ENCODE measurements around the gene PEX1.
"Not testable (repeated sequence)": the region's sequence is repeated elsewhere in the genome, so short reads cannot be mapped to it uniquely, and the experiment has no call there.

PEX1 gene

DNA sequence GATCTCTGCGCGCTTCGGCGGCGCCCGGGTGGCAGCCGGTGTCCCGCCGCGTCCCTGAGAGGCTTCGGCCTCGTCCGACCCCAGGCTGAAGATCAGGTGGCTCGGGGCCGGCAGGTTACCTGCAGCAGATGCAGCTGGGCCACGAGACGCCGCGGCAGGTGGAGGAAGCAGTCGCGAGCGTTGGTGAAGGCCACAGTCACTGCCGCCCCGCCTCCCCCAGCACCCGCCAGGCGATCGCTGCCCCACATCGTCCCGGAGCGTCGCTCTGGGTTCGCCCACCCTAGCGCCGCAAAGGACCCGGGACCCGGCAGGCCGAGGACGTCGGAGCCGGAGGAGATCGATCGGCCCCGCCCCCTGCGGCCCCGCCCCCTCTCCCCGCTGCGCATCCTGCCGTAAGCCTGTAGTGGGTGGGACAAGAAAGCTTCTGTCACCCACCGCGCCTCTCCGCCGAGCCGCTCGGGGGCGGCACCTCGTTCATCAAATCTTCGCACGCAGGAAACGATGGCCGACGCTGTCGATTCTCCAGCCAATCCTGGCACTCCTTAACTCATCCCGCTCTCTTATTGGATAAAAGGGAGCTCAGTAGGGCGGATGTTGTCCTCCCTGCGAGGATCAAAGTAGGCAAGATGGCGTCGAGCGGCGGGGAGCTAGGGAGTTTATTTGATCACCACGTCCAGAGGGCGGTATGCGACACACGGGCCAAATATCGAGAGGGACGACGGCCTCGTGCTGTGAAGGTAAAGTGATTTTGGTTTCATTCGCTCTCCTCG lies at the start of gene PEX1, which contains the start of gene RBM48:
TSS of gene PEX1 (minus strand) at position 333 of the 770 bp plus-strand sequence. CDS start at position 248, 85 bp downstream.
TSS of gene RBM48 (plus strand) at position 608 of the 770 bp plus-strand sequence. CDS start at position 627, 19 bp downstream.
- FAIRE-seq, result peak; percentile 96

DNA sequence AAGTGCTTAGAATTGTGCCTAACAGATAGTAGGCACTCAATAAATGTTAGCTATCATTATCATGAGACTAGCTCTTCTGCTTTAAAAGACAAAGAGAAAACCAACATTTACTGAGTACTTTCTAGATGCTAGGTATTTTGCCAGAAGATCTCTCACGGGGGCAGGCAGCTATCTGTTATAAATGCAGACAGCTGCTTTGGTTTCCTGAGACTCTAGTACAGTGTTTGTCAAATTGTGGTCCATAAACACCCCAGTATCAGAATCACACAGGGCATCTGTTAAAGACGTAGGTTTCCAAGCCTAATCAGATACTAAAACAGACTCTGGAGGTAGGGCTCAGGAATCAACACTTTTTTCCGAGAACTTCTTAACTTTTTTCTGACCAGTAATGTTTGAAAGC lies 48.0 kb upstream of the PEX1 start:
- no peak for FAIRE-seq

DNA sequence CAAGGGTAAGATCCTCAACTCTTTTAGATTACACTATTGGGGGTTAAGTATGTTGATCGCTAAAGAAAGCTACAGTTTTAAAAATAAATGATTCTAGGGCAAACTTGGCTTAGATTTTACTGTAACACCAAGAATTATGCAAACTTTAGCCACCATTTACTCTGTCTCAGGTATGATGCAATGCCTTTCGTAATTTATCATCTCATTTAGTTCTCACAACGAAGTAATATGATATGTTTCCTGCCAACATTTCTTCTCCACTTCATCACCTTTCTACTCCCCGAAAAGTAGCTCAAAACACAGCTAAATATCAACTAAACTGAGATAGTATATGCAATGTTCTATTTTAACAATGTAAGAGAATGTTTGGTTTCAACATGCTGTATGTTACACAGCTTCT lies 40.8 kb upstream of the PEX1 start:
- FAIRE-seq, result no peak

DNA sequence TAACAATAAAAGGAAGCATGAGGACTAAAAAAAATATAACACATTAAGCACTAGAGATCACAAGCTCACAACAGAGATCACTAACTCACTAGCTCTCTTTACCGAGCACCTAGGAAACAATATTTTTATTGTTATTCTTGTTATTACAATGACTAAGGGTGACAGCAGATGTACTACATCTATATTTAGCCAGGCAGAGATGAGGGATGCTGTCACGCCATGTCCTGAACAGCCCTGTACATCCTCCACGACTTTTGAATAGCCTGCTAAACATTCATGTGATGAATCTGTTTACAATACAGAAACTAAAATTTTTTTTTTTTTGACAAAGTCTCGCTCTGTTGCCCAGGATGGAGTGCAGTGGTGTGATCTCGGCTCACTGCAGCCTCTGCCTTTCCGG lies 39.1 kb upstream of the PEX1 start:
- FAIRE-seq, result no peak

DNA sequence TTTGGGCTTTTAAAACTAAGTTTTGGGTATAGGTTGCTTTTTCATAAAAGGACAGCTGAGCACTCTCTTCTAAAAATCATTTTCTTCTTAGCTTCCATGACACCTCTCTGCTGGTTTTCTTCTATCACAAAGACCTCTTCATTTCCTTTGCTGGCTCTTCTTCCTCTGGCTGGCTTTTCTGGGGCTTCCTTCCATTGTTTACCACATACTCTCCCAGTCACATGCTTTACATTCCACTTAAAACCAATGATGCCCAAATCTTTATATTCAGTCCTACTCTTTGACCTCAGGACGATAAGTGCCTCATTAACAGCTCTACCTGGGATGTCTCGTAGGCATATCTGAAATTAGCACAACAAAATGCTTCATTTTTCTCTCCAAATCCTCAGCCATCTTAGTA lies 35.0 kb upstream of the PEX1 start:
- FAIRE-seq, result no peak

DNA sequence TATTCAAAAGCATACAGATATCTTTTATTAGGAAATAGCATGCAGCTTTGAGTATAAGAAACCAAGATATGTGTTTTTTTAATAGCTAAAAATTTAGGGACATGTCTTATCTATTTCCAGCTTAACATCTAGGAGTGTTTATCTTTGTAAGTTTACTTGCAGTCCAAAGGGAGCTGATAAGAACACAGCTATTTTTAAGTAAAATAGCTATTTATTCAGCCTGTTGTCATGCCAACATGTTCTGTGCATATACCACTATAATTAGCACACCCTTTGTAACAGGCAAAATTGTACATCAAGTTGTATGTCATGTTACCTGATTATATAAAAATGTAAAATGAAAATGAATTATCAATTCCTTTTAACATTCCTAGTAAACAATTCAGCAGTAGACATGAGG lies 32.3 kb upstream of the PEX1 start:
- no peak for FAIRE-seq

DNA sequence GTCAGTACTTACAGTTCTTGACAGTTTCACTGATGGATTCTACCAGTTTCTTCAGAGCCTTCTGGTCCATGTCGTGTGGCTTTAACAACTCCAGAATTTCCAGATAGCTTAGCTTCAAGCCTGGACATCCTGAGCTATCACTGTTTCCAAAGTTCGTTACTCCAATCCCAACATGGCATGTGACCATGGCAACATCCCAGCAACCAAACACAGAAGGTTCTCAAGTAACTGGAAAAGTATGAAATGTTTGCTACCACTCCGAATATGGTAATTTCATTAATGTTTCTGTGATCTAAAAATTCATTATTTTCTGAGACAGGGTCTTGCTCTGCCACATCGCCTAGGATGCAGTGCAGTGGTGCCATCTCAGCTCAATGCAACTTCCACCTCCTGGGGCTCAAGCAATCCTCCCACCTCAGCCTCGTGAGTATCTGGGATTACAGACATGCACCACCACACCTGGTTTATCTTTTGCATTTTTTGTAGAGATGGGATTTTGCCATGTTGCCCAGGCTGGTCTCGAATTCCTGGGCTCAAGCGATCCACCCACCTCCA lies 29.6 kb upstream of the PEX1 start:
- no peak for FAIRE-seq

DNA sequence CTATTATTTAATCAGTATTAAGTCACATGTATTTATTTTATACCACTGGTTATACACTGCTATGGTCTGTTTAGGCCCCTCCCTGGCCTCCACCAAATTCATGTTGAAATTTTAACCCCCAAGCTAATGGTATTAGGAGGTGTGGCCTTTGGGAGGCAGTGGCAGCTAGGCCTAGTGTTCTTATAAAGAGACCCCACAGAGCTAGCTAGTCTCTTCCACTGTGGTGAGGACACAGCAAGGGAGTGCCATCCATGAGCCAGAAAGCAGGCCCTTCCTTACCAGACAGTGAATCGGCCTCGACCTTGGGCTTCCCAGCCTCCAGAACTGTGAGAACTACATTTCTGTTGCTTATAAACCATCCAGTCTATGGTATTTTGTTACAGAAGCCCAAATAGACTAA lies 28.9 kb upstream of the PEX1 start:
- FAIRE-seq, result no peak

DNA sequence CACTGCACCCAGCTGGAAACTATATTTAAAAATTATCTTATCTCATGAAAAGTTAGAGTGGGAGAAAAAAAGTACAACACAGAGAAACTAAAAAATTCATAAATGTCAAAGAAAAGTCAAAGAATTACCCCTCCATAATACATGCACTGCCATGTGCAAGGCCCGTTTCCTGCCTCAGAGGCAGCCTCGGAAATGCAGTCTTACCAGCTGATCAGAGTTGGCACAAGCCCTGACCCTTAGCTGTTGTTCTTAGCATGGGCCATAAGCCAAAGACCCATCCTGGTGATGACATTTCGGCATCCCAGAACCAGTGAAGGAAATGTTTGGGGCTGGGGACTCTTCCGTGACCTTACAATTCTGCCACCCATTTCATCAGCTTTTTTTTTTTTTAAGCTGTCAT lies 21.9 kb upstream of the PEX1 start:
- FAIRE-seq, result no peak

DNA sequence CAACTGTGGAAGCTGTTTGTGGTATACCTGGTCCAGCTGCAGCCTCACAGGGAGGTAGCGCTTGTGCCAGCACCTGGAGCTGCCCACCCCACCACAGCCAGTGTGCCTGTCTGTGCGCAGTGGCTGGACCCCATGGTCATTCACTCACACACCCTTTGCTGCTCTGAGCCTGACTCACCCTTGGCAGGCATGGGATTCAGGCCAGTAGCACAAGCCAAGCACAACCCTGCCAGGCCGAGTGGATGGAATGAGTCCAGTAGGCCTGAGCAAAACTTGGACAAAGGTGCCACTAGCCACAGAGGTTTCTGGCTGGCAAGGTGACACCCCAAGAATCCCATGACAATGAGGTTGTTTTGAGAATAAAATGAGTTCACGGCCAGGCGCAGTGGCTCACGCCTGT lies 19.3 kb upstream of the PEX1 start:
- no peak for FAIRE-seq

DNA sequence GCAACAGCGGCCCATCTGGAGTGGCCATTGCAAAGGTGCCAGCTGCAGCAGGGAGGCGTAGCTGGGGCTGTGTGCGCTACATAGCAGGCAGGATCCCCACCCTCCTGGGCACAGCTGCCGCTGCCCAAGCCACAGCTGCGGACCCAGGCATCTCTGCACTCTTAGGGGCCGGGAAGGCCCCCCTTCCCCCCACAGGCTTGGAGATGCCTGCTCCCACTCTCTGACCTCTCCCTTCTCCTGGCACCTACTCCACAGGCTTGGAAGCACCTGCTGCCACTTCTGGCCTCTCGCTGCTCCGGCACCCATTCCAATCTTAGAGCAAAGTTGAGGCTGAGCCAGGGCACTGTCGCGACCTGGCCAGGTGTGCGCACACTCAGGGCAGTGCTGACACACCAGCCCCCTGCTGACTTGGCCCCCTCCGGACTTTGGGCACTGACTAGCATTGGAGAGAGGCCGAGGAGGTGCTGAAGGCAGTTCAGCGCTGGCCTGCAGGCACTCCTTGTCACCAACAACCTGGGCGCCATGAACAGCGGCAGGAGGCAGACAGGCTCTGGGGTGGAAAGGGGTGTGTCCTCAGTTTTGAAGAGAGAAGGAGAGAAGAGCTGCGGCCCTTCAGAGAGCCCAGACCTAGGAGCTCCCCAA lies 18.7 kb upstream of the PEX1 start:
- FAIRE-seq, result no peak

DNA sequence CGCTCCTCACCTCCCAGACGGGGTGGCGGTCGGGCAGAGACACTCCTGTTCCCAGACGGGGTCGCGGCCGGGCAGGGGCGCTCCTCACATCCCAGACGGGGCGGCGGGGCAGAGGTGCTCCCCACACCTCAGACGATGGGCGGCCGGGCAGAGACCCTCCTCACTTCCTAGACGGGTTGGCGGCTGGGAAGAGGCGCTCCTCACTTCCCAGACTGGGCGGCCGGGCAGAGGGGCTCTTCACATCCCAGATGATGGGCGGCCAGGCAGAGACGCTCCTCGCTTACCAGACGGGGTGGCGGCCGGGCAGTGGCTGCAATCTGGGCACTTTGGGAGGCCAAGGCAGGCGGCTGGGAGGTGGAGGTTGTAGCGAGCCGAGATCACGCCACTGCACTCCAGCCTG lies 16.8 kb upstream of the PEX1 start:
- not testable (repeated sequence) for FAIRE-seq

DNA sequence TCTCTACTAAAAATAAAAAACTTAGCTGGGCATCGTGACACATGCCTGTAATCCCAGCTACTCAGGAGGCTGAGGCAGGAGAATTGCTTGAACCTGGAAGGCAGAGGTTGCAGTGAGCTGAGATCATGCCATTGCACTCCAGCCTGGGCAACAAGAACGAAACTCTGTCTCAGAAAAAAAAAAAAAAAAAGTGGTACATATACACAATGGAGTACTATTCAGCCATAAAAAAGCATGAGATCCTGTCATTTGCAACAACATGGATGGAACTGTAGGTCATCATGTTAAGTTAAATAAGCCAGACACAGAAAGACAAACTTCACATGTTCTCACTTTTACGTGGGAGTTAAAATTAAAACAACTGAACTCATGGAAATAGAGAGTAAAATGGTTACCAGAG lies 15.2 kb upstream of the PEX1 start:
- not testable (repeated sequence) for FAIRE-seq

DNA sequence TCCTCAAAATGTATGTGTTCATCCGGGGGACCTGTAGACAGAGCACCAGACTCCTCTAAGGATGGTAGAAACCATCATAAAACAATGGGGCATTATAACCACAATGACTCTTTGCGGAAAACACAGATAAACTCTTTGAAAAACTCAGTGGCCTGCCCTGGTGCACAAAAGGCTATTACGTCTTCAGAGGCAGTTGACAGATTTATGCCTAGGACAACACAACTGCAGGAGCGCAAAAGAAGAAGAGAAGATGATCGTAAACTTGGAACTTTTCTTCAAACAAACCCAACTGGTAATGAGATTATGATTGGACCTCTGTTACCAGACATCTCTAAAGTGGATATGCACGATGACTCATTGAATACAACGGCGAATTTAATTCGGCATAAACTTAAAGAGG lies 6.3 kb upstream of the PEX1 start:
- no peak for FAIRE-seq

DNA sequence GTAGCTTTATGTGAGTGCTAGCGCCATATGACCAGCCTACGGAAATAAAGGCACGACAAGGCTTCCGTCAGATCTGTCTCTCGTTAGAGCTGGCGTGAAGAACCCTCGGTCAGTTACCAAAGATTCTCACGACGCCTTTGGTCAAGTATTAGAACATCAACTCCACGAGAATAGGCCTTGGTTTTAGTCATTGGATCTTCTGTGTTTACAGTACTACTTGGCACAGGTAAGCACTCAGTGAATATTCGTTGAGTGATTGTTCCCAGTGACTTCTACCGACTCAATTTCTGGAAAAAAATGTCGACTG lies 591 bp upstream of the PEX1 start:
- FAIRE-seq, result no peak

DNA sequence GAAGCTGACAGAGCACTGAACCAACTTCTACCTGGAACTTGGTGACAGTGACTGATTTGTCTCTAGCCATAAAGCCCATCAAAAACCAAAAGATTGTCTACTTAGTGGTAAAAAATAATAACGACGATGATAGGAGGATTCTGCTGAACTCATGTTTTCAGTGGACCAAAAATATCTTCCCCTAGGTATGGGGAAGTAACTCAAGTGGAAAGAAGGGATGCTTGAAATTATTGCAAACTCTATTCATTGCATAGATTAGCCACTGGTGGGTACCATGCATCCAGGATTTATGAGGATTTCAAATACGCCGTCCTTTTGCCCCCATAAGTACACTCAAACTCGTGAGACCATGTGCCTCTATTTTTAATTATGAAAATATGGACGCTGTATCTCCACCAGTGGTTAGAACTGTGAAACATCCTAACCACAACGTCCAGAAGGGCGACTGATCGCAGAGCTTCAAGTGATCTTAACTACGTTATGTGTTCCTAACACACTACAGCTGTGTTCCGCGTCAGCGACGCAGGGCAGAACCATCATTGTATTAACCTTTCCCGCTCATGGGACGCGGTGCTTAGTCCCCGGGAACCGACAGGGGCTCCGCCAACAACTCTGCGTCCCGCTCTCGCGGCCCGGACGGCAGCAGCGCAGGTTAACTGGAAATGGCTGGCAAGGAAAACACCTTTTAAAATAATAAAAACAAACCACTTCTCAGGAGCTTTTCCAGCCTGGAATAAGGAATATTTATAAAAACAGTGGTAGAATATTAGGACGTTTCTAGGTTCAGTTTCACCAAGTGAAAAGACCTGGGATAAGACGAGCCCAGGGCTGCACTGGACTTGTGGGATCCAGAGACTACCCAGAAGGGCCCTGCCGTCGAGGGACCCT lies 776 bp downstream of the PEX1 start:
- no peak for FAIRE-seq

DNA sequence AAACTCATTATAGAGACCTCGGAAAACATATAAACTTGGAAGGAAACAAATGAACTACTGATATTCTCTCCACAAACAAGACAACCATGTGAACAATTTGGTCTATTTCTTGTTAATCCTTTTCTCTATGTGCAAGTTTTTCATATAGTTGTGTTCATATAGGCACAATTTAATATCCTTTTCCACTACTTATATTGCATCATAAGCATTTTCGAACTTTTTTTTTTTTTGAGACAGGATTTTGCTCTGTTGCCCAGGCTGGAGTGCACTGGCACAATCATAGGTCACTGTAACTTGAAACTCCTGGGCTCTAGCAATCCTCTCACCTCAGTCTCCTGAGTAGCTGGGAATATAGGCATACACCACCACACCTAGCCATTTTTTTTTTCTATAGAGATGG lies 5.2 kb downstream of the PEX1 start:
- no peak for FAIRE-seq

DNA sequence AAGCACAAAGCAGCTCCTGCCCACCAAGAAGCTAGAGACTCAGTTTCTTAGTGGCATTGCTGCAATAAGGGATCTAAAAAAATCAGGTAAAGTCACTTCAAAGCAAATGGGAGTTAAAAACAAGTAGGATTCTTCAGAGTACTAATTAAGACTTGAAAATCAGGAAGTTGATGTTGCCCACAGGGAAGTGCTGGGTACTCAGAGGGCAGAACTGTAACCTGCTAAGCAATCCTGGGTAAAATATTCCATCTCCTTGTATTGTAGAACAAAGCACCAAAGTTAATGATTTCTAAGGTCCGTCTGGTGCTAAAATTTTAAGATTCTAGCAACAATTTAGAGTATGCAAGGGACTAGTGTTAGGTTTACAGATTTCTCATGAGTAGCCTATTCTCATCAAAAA lies 8.3 kb downstream of the PEX1 start:
- FAIRE-seq, result no peak

DNA sequence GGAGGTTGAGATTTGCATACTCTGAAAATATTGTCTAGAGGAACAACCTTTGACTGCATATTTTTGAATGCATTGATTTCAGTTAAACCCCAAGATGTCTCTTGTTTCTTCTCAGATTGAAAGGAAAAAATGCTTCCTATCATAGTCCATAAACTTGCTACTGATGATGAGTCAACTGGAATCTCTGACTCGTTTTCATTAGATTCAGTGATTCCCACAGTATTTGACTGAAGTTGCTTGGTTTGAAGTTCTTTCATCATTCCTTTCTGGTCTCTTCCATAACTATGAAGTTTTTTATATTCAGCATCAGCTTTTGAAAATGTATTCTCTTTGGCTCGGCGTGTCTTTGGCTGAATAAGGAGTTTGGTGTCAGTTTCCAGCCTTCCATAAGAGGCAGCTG lies 10.7 kb downstream of the PEX1 start:
- FAIRE-seq, result no peak

DNA sequence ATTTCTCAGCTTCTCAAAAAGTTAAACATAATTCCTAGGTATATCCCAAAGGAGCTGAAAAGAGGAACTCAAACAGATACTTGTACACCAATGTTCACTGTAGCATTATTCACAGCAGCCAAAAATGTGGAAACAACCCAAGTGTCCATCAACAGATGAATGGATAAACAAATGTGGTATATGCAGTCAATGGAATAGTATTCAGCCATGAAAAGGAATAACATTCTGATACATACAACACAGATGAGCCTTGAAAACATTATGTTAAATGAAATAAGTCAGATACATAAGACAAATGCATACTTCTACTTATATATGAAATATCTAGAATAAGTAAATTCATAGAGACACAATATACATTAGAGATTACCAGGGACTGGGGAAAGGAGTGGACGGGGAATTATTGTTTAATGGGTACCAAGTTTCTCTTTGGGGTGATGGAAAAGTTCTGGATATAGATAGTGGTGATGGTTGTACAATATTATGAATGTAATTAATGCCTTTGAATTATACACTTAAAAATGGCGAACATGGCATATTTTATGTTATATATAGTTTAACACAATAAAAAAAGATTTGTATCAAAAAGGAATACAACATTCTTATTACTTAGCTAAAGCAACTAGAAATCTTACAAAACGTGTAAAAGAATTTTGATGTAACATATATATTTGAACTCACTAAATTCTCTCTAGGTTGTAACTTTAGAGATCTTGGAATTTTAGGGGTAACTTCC lies 15.0 kb downstream of the PEX1 start:
- no peak for FAIRE-seq

DNA sequence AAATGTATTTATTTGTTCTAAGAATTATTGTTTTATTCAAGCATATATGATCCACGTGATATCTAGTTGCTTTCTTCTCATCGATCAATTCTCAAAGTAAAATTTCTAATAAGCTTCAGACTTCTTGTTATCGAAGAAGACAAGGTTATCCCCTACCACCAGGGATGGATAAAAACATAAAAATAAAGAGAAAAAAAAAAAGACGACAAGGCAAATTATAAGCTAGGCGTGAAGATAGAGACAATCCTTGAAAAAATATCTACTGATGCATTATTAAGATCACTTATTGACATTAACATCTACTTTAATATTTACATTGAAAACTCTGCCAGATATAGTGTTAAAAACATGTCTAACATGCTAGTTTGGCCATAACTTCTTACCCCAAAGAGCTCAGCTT lies 19.4 kb downstream of the PEX1 start:
- FAIRE-seq, result no peak

DNA sequence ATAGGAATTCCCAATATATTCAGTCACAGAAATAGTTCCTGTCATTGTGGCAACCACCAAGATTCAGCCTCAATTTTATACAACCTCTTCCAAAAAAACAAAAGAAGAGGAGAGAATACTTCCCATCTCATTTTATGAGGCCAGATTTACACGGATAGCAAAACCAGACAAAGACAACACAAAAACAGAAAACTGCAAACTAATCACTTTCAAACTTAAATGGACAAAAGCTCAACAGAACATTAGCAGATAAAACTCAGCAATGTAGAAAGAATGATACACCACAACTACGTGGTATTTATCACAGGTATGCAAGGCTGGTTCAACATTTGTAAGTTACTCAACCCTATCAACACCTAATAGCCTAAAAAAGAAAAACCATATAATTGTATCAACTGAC lies 22.0 kb downstream of the PEX1 start:
- no peak for FAIRE-seq

DNA sequence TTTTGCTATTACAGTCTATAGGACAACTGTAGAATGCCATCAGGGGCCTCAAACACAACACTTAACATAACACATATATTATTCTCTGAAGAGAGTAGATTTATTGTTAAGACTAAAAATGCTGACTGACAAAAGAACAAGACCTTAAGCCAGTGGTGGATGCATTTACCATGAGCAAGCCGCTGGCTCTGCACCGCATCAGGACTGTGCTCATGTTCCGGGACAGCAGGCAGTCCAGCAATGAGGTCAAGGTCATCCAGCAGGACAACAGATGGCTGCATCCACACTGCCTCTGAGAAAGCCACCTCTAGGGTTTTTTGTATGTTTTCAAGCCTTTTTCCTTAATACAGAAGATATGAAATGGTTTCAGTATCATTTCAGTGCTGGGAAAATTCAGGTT lies 23.8 kb downstream of the PEX1 start:
- FAIRE-seq, result no peak
